Thoracic aorta endothelial cell (primary cell): Measurements from ENCODE around the gene JAG2. TPM values are rescaled to one million over a fixed set of nuclear protein-coding genes. Genes with fewer than 3 reads are reported as not detected.

Experiments
- small RNA-seq: library from RNA; depleted of rRNA; stranded (forward); fragments of <200 nt; gene quantifications from one replicate; pipeline ENCODE3, GENCODE V24; 2012
- total RNA-seq: library from RNA; depleted of rRNA; stranded (reverse); fragments of >200 nt; gene quantifications from 2 replicates; pipeline ENCODE4 v1.2.3, GENCODE V29; 2012

The JAG2 gene
- 29.5 and 37.5 TPM in 2 replicates for total RNA-seq

DNA sequence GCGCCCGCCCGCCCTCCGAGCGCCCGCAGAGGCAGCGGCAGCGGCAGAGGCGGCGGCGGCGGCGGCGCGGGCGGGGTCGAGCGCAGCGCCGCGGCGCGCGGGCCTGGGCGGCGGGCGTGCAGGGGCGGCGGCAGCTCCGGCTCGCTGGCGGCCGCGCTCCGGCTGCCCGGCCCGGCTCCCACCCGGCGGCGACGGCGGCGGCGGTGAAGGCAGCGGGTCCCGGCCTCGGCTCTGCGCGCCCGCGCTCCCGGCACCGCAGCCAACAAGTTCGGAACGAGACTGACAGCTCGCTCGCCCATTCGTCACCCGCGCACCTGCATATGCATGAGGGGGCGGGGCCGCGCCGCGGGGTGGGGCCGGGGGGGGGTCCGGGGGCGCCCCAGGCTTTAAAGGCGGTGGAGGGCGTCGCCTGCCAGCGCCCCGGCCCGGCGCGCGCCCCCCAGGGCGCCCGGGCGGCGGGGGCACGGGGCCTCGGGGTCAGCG lies at the start of gene JAG2:
Gene JAG2 (minus strand): TSS at position 281 of the 483 bp plus-strand sequence. CDS start 356 bp downstream, outside the sequence.

GRCh38 chr14:105180592-105181548 lies 12.3 kb upstream of the JAG2 start, which contains the start of gene NUDT14:
Gene NUDT14 (minus strand): TSS chr14:105181312. CDS start chr14:105181209, 103 bp downstream.

Small RNA genes lying within 50 kb of the gene (small RNA-seq; reads per million reads assigned to genes)
- gene AL512356.2: not detected
- not detected for gene MIR6765

Other genes starting within 250 kb of the JAG2 start
- under 0.01 and 0.07 TPM in 2 replicates for gene PLD4, start 243.9 kb downstream of the JAG2 start, total RNA-seq
- gene AHNAK2, start 190.4 kb downstream of the JAG2 start, total RNA-seq: 112 TPM in 2 replicates
- 5.1 and 5.2 TPM in 2 replicates for gene CLBA1, start 183.0 kb downstream of the JAG2 start, total RNA-seq
- 42.3 and 52.2 TPM in 2 replicates for gene CDCA4, start 147.7 kb downstream of the JAG2 start, total RNA-seq
- gene GPR132, start 103.3 kb downstream of the JAG2 start, total RNA-seq: 0.22 TPM in 1 of 2 replicates, not detected in the other
- 17.0 and 26.7 TPM in 2 replicates for gene NUDT14, start 12.5 kb upstream of the JAG2 start, total RNA-seq
- gene BTBD6, start 79.8 kb upstream of the JAG2 start, total RNA-seq: 51.5 and 54.1 TPM in 2 replicates
- gene BRF1, start 132.2 kb upstream of the JAG2 start, total RNA-seq: 40.3 and 40.8 TPM in 2 replicates
- gene PACS2, start 146.0 kb upstream of the JAG2 start, total RNA-seq: 52.8 and 54.9 TPM in 2 replicates
- 0.14 and 0.27 TPM in 2 replicates for gene TEX22, start 229.8 kb upstream of the JAG2 start, total RNA-seq